GM23338 (cell line): ENCODE measurements around the gene TNS1. TPM values are rescaled to one million over a fixed set of nuclear protein-coding genes. Genes with fewer than 3 reads are reported as not detected.

Source experiments
- ATAC-seq: fragments of 200-7000 bp; cut with Tn5 transposase; 3 replicates; pipeline ENCODE4 v1.9.1; 2020
- DNase-seq: peaks from one replicate; pipeline ENCODE4 v3.0.0-alpha.2; 2015; ENCODE audit warnings: low spot score
- H2AFZ ChIP-seq: fragments of 200-600 bp; sonication (generic); 2 replicates; pipeline ENCODE4 v1.8.0; 2016; ENCODE audit warnings: antibody characterized with exemption, mild to moderate bottlenecking, moderate library complexity
- H3F3A ChIP-seq: fragments of 200-600 bp; sonication (generic); replicated peaks from 2 replicates; pipeline ENCODE4 v1.8.0; 2017; ENCODE audit warnings: antibody characterized with exemption, mixed run types, low read depth
- H3K27ac ChIP-seq: fragments of 200-600 bp; sonication (generic); 2 replicates; pipeline ENCODE4 v1.6.1; 2016; ENCODE audit warnings: low read depth
- H3K27me3 ChIP-seq: fragments of 200-600 bp; sonication (generic); 2 replicates; pipeline ENCODE4 v1.8.0; 2016; ENCODE audit warnings: mild to moderate bottlenecking, mixed run types, moderate library complexity; ENCODE audit not compliant: insufficient read depth
- H3K36me3 ChIP-seq: fragments of 200-600 bp; sonication (generic); 2 replicates; pipeline ENCODE4 v1.8.0; 2016; ENCODE audit warnings: mild to moderate bottlenecking; ENCODE audit not compliant: insufficient read depth
- H3K4me1 ChIP-seq: fragments of 200-600 bp; sonication (generic); 2 replicates; pipeline ENCODE4 v1.8.0; 2016; ENCODE audit warnings: mild to moderate bottlenecking, moderate library complexity; ENCODE audit not compliant: insufficient read depth
- H3K4me2 ChIP-seq: fragments of 200-600 bp; sonication (generic); 2 replicates; pipeline ENCODE4 v1.7.1; 2017; ENCODE audit warnings: mixed run types
- H3K4me3 ChIP-seq: fragments of 200-600 bp; sonication (generic); 2 replicates; pipeline ENCODE4 v1.6.1; 2016; ENCODE audit warnings: mixed run types
- H3K79me2 ChIP-seq: fragments of 200-600 bp; sonication (generic); replicated peaks from 2 replicates; pipeline ENCODE4 v1.8.0; 2017; ENCODE audit warnings: mild to moderate bottlenecking; ENCODE audit not compliant: insufficient read depth
- H3K9me2 ChIP-seq: fragments of 200-600 bp; sonication (generic); 2 replicates; pipeline ENCODE4 v1.8.0; 2017; ENCODE audit not compliant: insufficient read depth
- H4K20me1 ChIP-seq: fragments of 200-600 bp; sonication (generic); replicated peaks from 2 replicates; pipeline ENCODE4 v1.8.0; 2017; ENCODE audit warnings: mild to moderate bottlenecking; ENCODE audit not compliant: insufficient read depth
- H3K27ac Mint-ChIP-seq: 2 replicates; pipeline ENCODE4 v1.8.0; 2020; ENCODE audit warnings: inconsistent platforms, mild to moderate bottlenecking, moderate library complexity, mixed read lengths
- H3K27me3 Mint-ChIP-seq: 3 replicates; pipeline ENCODE4 v1.8.0; 2022; ENCODE audit warnings: low read depth, mild to moderate bottlenecking, moderate library complexity, mixed read lengths, inconsistent platforms; ENCODE audit not compliant: insufficient read depth, poor library complexity
- H3K36me3 Mint-ChIP-seq: 3 replicates; pipeline ENCODE4 v1.8.0; 2021; ENCODE audit warnings: low read depth, mild to moderate bottlenecking, inconsistent platforms, moderate library complexity, mixed read lengths
- H3K4me1 Mint-ChIP-seq: 3 replicates; pipeline ENCODE4 v1.8.0; 2020; ENCODE audit warnings: mild to moderate bottlenecking, inconsistent platforms, mixed read lengths
- H3K4me3 Mint-ChIP-seq: 3 replicates; pipeline ENCODE4 v1.8.0; 2021; ENCODE audit warnings: moderate library complexity, mild to moderate bottlenecking, inconsistent platforms, mixed read lengths
- H3K9me3 Mint-ChIP-seq: 3 replicates; pipeline ENCODE4 v1.8.0; 2020; ENCODE audit warnings: moderate library complexity, mild to moderate bottlenecking, inconsistent platforms, mixed read lengths
- CREB1 ChIP-seq: fragments of 250-450 bp; sonication (Bioruptor Pico); IDR thresholded peaks from 2 replicates; pipeline ENCODE4 v1.5.0; 2020; ENCODE audit warnings: low read depth, mild to moderate bottlenecking, moderate library complexity
- ETS1 ChIP-seq: IDR thresholded peaks from 2 replicates; pipeline ENCODE4 v1.6.1; 2016; ENCODE audit warnings: antibody characterized with exemption
- EZH2 ChIP-seq: fragments of 200-600 bp; sonication (generic); IDR thresholded peaks from one replicate; pipeline ENCODE4 v1.8.0; 2017; ENCODE audit warnings: antibody characterized with exemption, mild to moderate bottlenecking, low read depth; ENCODE audit not compliant: unreplicated experiment
- EZH2phosphoT487 ChIP-seq: fragments of 200-600 bp; sonication (generic); IDR thresholded peaks from one replicate; pipeline ENCODE4 v1.8.1; 2018; ENCODE audit warnings: antibody characterized with exemption; ENCODE audit not compliant: unreplicated experiment
- JUNB ChIP-seq: IDR thresholded peaks from one replicate; pipeline ENCODE4 v1.6.1; 2016; ENCODE audit warnings: antibody characterized with exemption; ENCODE audit not compliant: unreplicated experiment
- POLR2AphosphoS5 ChIP-seq: IDR thresholded peaks from 2 replicates; pipeline ENCODE4 v1.6.1; 2016; ENCODE audit warnings: antibody characterized with exemption, low read depth
- REST ChIP-seq: IDR thresholded peaks from one replicate; pipeline ENCODE4 v1.6.1; 2018; ENCODE audit warnings: antibody characterized with exemption; ENCODE audit not compliant: unreplicated experiment
- STAT1 ChIP-seq: IDR thresholded peaks from one replicate; pipeline ENCODE4 v1.6.1; 2016; ENCODE audit warnings: antibody characterized with exemption; ENCODE audit not compliant: unreplicated experiment
- ZNF114 ChIP-seq: fragments of 250-450 bp; sonication (Bioruptor Pico); IDR thresholded peaks from 2 replicates; pipeline ENCODE4 v1.5.0; 2020; ENCODE audit warnings: mild to moderate bottlenecking, moderate library complexity
- ZNF331 ChIP-seq: fragments of 250-450 bp; sonication (Bioruptor Pico); IDR thresholded peaks from 2 replicates; pipeline ENCODE4 v1.5.0; 2020; ENCODE audit warnings: low read depth, mild to moderate bottlenecking, moderate library complexity
- ZNF462 ChIP-seq: fragments of 250-450 bp; sonication (Bioruptor Pico); IDR thresholded peaks from 2 replicates; pipeline ENCODE4 v1.5.0; 2020; ENCODE audit warnings: mild to moderate bottlenecking, moderate library complexity
- polyA plus RNA-seq: library from polyadenylated mRNA; unstranded; fragments of >200 nt; fragmentation: Nextera tagmentation; extraction: Ambion mirVana; gene quantifications from 2 replicates; pipeline ENCODE4 v1.2.1, GENCODE V29; 2016
- total RNA-seq: library from RNA; depleted of rRNA; stranded (reverse); fragments of >200 nt; shearing (Covaris generic); gene quantifications from 2 replicates; pipeline ENCODE4 v1.2.3, GENCODE V29; 2014

TNS1 gene
- total and polyA plus RNA-seq, 2 experiments from 2014 or later = 2.0 to 7.4 TPM

- TF ChIP-seq CREB1 (no peak), JUNB (no peak), ETS1 (no peak), ZNF462 (no peak), POLR2AphosphoS5 (no peak)
These were observed 155.7 kb downstream of the TNS1 start (continued) for GRCh38 chr2:217847115-217847514.

- no peaks in the 10 kb centered on the region for H3K36me3 ChIP-seq
- no peaks in the 10 kb centered on the region for H3F3A ChIP-seq
- no peaks in the 10 kb centered on the region for H3K4me1 Mint-ChIP-seq
- no peak overlapping the region for H3K4me3 ChIP-seq
- H3K27me3 Mint-ChIP-seq = no peaks in the 10 kb centered on the region
- H3K27ac ChIP-seq = no peak overlapping the region
- H3K79me2 ChIP-seq = no peaks in the 10 kb centered on the region
- no peak overlapping the region for H3K4me3 Mint-ChIP-seq
- no peak for ATAC-seq
- no peaks in the 10 kb centered on the region for H3K27me3 ChIP-seq
- H3K9me3 Mint-ChIP-seq = no peaks in the 10 kb centered on the region
- no peaks in the 10 kb centered on the region for H3K36me3 Mint-ChIP-seq
- H2AFZ ChIP-seq = no peak overlapping the region
- no peaks in the 10 kb centered on the region for H4K20me1 ChIP-seq
- 0 out of 2 replicates have a peak, but pooled peaks cover 6% of the 10 kb centered on the region for H3K9me2 ChIP-seq
- H3K27ac Mint-ChIP-seq = no peak overlapping the region
- no peak for DNase-seq
- H3K4me2 ChIP-seq = no peak overlapping the region
- H3K4me1 ChIP-seq = no peaks in the 10 kb centered on the region
- no peak for TF ChIP-seq ZNF114 (CRISPR knock-in tag)
- TF ChIP-seq ETS1 = no peak
- no peak for TF ChIP-seq REST
- TF ChIP-seq STAT1 = no peak
- TF ChIP-seq POLR2AphosphoS5 = no peak
- TF ChIP-seq EZH2 = no peak
- TF ChIP-seq ZNF331 (CRISPR knock-in tag) = no peak
- no peak for TF ChIP-seq CREB1
- no peak for TF ChIP-seq EZH2phosphoT487
These were observed 156.5 kb downstream of the TNS1 start for GRCh38 chr2:217846321-217846743.
